Endothelial cell of umbilical vein (primary cell): ENCODE measurements around the gene ALLC. TPM values are rescaled to one million over a fixed set of nuclear protein-coding genes. Genes with fewer than 3 reads are reported as not detected.

ENCODE experiments used
- BruUV-seq: library from RNA; stranded (reverse); fragments of 400-500 nt; replicated peaks from 2 replicates; lab custom pipeline; 2021; lab: Mats Ljungman, UMichigan
- CTCF ChIA-PET: fragments of 300-600, 350-600 bp; sonication (Branson Sonifier 250); formaldehyde crosslinking; loops from one replicate; lab custom pipeline; 2021; ENCODE audit warnings: antibody characterized with exemption, inconsistent platforms; lab: Charles Lee
- POLR2A ChIA-PET: fragments of 300-600, 350-600 bp; sonication (Branson Sonifier 250); formaldehyde crosslinking; loops from one replicate; lab custom pipeline; 2021; ENCODE audit warnings: antibody characterized with exemption, inconsistent platforms; lab: Charles Lee
- DNase-seq: peaks from one replicate; pipeline ENCODE4 v3.0.0-alpha.2; 2011; ENCODE audit warnings: low read depth, low spot score
- FAIRE-seq: peaks from 2 replicates; lab custom pipeline; 2011; peaks lifted over from hg19 to GRCh38; lab: Jason Lieb, UNC
- H2AFZ ChIP-seq: 2 replicates; pipeline ENCODE4 v1.6.0; 2012; ENCODE audit warnings: low read depth, low read length, control low read depth, inconsistent platforms
- H3K27ac ChIP-seq: 2 replicates; pipeline ENCODE4 v1.5.1; 2011; ENCODE audit warnings: low read depth, mild to moderate bottlenecking, control low read depth, low read length, moderate library complexity; ENCODE audit not compliant: insufficient read depth
- H3K27me3 ChIP-seq, 2 experiments: 2 replicates each; pipeline versions ENCODE4 v1.6.0 to v1.6.1; 2011; ENCODE audit warnings: low read length in 2 of 2, mixed read lengths in 1 of 2; ENCODE audit not compliant: control insufficient read depth in 2 of 2, insufficient read depth in 2 of 2
- H3K36me3 ChIP-seq, 2 experiments: 2 replicates in 1 of 2; 3 replicates in 1 of 2; pipeline ENCODE4 v1.5.1; 2011; ENCODE audit warnings: low read length in 2 of 2, mild to moderate bottlenecking in 1 of 2, moderate library complexity in 1 of 2; ENCODE audit not compliant: control insufficient read depth in 2 of 2, insufficient read depth in 2 of 2; ENCODE audit errors: extremely low read depth in 1 of 2
- H3K4me1 ChIP-seq: 3 replicates; pipeline ENCODE4 v1.5.1; 2011; ENCODE audit warnings: mild to moderate bottlenecking, low read length; ENCODE audit not compliant: control insufficient read depth, insufficient read depth; ENCODE audit errors: extremely low read depth
- H3K4me2 ChIP-seq: 2 replicates; pipeline ENCODE4 v1.6.1; 2011; ENCODE audit warnings: low read length, control low read depth, mixed read lengths; ENCODE audit not compliant: insufficient read depth
- H3K4me3 ChIP-seq, 3 experiments: fragments of 200-600 bp in 1 of 3; sonication (generic), shearing (Covaris generic) in 1 of 3; replicated peaks in 1 of 3; 2 replicates each; pipeline ENCODE4 v1.5.1; 2011 to 2016; ENCODE audit warnings: control low read depth in 3 of 3, low read length in 3 of 3, mild to moderate bottlenecking in 2 of 3, inconsistent platforms in 1 of 3, low read depth in 1 of 3, moderate library complexity in 1 of 3; ENCODE audit not compliant: insufficient read depth in 1 of 3
- H3K79me2 ChIP-seq: 2 replicates; pipeline ENCODE4 v1.6.0; 2012; ENCODE audit warnings: low read length, inconsistent platforms; ENCODE audit not compliant: control insufficient read depth, insufficient read depth
- H3K9ac ChIP-seq: replicated peaks from 2 replicates; pipeline ENCODE3; 2011; ENCODE audit warnings: low read length, control low read depth; ENCODE audit not compliant: insufficient read depth; ENCODE audit errors: extremely low read depth
- H3K9me1 ChIP-seq: replicated peaks from 3 replicates; pipeline ENCODE4 v1.6.0; 2011; ENCODE audit warnings: mild to moderate bottlenecking, low read length; ENCODE audit not compliant: control insufficient read depth, insufficient read depth; ENCODE audit errors: extremely low read depth
- H3K9me3 ChIP-seq: replicated peaks from 2 replicates; pipeline ENCODE4 v1.5.1; 2012; ENCODE audit warnings: low read length, inconsistent platforms; ENCODE audit not compliant: control insufficient read depth, insufficient read depth
- H4K20me1 ChIP-seq: replicated peaks from 2 replicates; pipeline ENCODE3; 2011; ENCODE audit warnings: mild to moderate bottlenecking, low read length; ENCODE audit not compliant: control insufficient read depth, insufficient read depth; ENCODE audit errors: extremely low read depth
- JUN ChIP-seq: IDR thresholded peaks from 2 replicates; pipeline ENCODE4 v1.6.1; 2011; ENCODE audit warnings: borderline replicate concordance, low read depth; ENCODE audit not compliant: insufficient read length, insufficient read depth
- MYC ChIP-seq: IDR thresholded peaks from one replicate; pipeline ENCODE4 v1.6.1; 2011; ENCODE audit warnings: mild to moderate bottlenecking, low read depth, low read length
- POLR2A ChIP-seq: IDR thresholded peaks from 2 replicates; pipeline ENCODE4 v1.6.1; 2012; ENCODE audit warnings: low read depth, mild to moderate bottlenecking, control low read depth, low read length
- dilution Hi-C: fragments of 300-500 bp; cut with MboI; formaldehyde crosslinking; loops from one replicate; pipeline ENCODE4 v1.15.0; 2019; ENCODE audit warnings: low sequenced_read_pairs; ENCODE audit not compliant: extremely low pct_ligation_motif_present
- intact Hi-C: fragments of 100-400 bp; cut with micrococcal nuclease; formaldehyde crosslinking; loops from one replicate; pipeline ENCODE4 v1.10.0; 2022
- polyA plus RNA-seq, 4 experiments: library from polyadenylated mRNA; depleted of rRNA in 3 of 4; stranded (reverse) in 3 of 4; unstranded in 1 of 4; fragments of >200 nt; gene quantifications; 2 replicates each; pipeline versions ENCODE4 v1.2.1 to v1.2.3, GENCODE V29; 2011 to 2012; ENCODE audit warnings: missing spikeins in 1 of 4
- total RNA-seq: library from RNA; stranded (reverse); gene quantifications from 2 replicates; pipeline ENCODE4 v1.2.3, GENCODE V29; 2021

Gene ALLC
- total and polyA plus RNA-seq, 2 donors (not counting 3 experiments of a cell fraction or from before 2014, with no cell fraction given), result not detected

- TF ChIP-seq MYC (no peak), JUN (no peak)
- Histone ChIP-seq H3K27me3 (no peaks in the 10 kb centered on the region), H3K4me2 (no peak overlapping the region), H3K4me1 (no peaks in the 10 kb centered on the region), H3K9me1 (no peaks in the 10 kb centered on the region), H3K27ac (no peak overlapping the region), H3K36me3 (no peaks in the 10 kb centered on the region), H3K9me3 (no peaks in the 10 kb centered on the region), H3K79me2 (no peaks in the 10 kb centered on the region), H3K4me3 (no peak overlapping the region), H2AFZ (no peak overlapping the region), H3K9ac (no peak overlapping the region), H4K20me1 (no peaks in the 10 kb centered on the region)
- no TSS peak for BruUV-seq
- FAIRE-seq, result no peak
- intact Hi-C loops, result no loop called here
- no peak for DNase-seq
- CTCF ChIA-PET, result no interaction called here
- POLR2A ChIA-PET, result no interaction called here
- dilution Hi-C loops, result no loop called here
Measured at GRCh38 chr2:3644891-3645605, 13.0 kb upstream of the ALLC start.

- H3K27me3 ChIP-seq, result no peaks in the 10 kb centered on the region
- H3K9me1 ChIP-seq, result no peaks in the 10 kb centered on the region
- H3K4me2 ChIP-seq, result no peak overlapping the region
- H3K27ac ChIP-seq, result no peak overlapping the region
- H3K36me3 ChIP-seq, result no peaks in the 10 kb centered on the region
- no TSS peak for BruUV-seq
- H3K4me3 ChIP-seq, result no peak overlapping the region
- intact Hi-C loops, result no loop called here
- dilution Hi-C loops, result no loop called here
- no peaks in the 10 kb centered on the region for H3K4me1 ChIP-seq
- H2AFZ ChIP-seq, result no peak overlapping the region
- no peak for FAIRE-seq
- H3K9ac ChIP-seq, result no peak overlapping the region
- H4K20me1 ChIP-seq, result no peaks in the 10 kb centered on the region
- H3K9me3 ChIP-seq, result no peaks in the 10 kb centered on the region
- no peaks in the 10 kb centered on the region for H3K79me2 ChIP-seq
- TF ChIP-seq POLR2A, result no peak
- ChIA-PET POLR2A (no interaction called here), CTCF (no interaction called here)
- DNase-seq, result no peak
Measured at GRCh38 chr2:3645745-3646389, 12.1 kb upstream of the ALLC start.
